GM12865 (cell line): ENCODE measurements around the gene MCU.

ENCODE experiments used
- DNase-seq: peaks from one replicate; pipeline ENCODE4 v3.0.0; 2010; ENCODE audit warnings: low read depth
- H3K4me3 ChIP-seq: 2 replicates; pipeline ENCODE4 v1.5.1; 2011; ENCODE audit warnings: mild to moderate bottlenecking, low read depth, low read length, control low read depth
- TF ChIP-seq, protein P1 (sequence below): IDR thresholded peaks from 2 replicates; pipeline ENCODE4 v1.5.1; 2011; ENCODE audit warnings: low read length, control low read depth, low read depth, inconsistent platforms; ENCODE audit not compliant: insufficient read depth; ENCODE audit errors: missing control alignments

Gene MCU

GRCh38 chr10:72932259-72933015 lies 240.5 kb downstream of the MCU start:
- TF ChIP-seq, protein P1, sequence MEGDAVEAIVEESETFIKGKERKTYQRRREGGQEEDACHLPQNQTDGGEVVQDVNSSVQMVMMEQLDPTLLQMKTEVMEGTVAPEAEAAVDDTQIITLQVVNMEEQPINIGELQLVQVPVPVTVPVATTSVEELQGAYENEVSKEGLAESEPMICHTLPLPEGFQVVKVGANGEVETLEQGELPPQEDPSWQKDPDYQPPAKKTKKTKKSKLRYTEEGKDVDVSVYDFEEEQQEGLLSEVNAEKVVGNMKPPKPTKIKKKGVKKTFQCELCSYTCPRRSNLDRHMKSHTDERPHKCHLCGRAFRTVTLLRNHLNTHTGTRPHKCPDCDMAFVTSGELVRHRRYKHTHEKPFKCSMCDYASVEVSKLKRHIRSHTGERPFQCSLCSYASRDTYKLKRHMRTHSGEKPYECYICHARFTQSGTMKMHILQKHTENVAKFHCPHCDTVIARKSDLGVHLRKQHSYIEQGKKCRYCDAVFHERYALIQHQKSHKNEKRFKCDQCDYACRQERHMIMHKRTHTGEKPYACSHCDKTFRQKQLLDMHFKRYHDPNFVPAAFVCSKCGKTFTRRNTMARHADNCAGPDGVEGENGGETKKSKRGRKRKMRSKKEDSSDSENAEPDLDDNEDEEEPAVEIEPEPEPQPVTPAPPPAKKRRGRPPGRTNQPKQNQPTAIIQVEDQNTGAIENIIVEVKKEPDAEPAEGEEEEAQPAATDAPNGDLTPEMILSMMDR, result no peak
- DNase-seq, result no peak

GRCh38 chr10:72935361-72935760 lies 243.4 kb downstream of the MCU start:
- H3K4me3 ChIP-seq, result no peak overlapping the region
- TF ChIP-seq, protein P1, result no peak
- no peak for DNase-seq

More at GRCh38 chr10:72932259-72933015, 240.5 kb downstream of the MCU start:
- H3K4me3 ChIP-seq, result no peak overlapping the region
